Measurements from ENCODE around the gene AKAP10. TPM values are rescaled to one million over a fixed set of nuclear protein-coding genes. Genes with fewer than 3 reads are reported as not detected.

AKAP10 gene
- total and polyA plus RNA-seq, 10 of the 15 experiments (the other 5 are each of a cell fraction or from before 2014, with no cell fraction given) = 4.3 to 23.7 (median 14.7) TPM

- Histone ChIP-seq H3K4me2 (ENCODE audit: control insufficient read depth, insufficient read depth) (no peak overlapping the region), H3K4me3 (no peak overlapping the region), H3K27me3 (replicated peaks in 1 of 2; ENCODE audit: control insufficient read depth in 2 of 2, insufficient read depth in 2 of 2, low read length in 1 of 2) (no peaks in the 10 kb centered on the region), H2AFZ (ENCODE audit: control insufficient read depth, low read depth, low read length) (no peak overlapping the region), H3K79me2 (ENCODE audit: control insufficient read depth, insufficient read depth, low read length) (no peaks in the 10 kb centered on the region), H3K9ac (ENCODE audit: control insufficient read depth, insufficient read depth, low read length) (no peak overlapping the region), H3K36me3 (ENCODE audit: control insufficient read depth in 2 of 2, insufficient read depth in 2 of 2, low read length in 1 of 2) (no peaks in the 10 kb centered on the region), H4K20me1 (ENCODE audit: control insufficient read depth, insufficient read depth) (no peaks in the 10 kb centered on the region), H3K27ac (ENCODE audit: control insufficient read depth, insufficient read depth) (no peak overlapping the region), H3K9me3 (replicated peaks; ENCODE audit: control insufficient read depth, insufficient read depth, low read length) (no peaks in the 10 kb centered on the region), H3K4me1 (ENCODE audit: control insufficient read depth, insufficient read depth, low read length) (no peaks in the 10 kb centered on the region)
- no peak for FAIRE-seq
- 46% methylated on average over 4 of the region's 4 CpGs for WGBS (ENCODE audit: insufficient coverage, insufficient replicate concordance, low lambda C conversion rate, missing lambda C conversion rate)
- no peak for DNase-seq (ENCODE audit: low read depth, low spot score)
- ChIA-PET CTCF (no interaction called here), POLR2A (no interaction called here), RAD21 (ENCODE audit: unreplicated experiment) (no interaction called here), SMC1A (ENCODE audit: uncharacterized antibody, unreplicated experiment) (interaction anchor here (0.9 kb wide), 1 partner anchor 21 kb away, joined by 4 read pairs; no protein-coding TSS in a partner anchor)
- intact Hi-C loops (cut with micrococcal nuclease; ENCODE audit: unreplicated experiment) = no loop called here
- BruUV-seq (replicated peaks) = no TSS peak
- TF ChIP-seq NR2C1 (IDR thresholded peaks at IDR 0.05) = no peak
- TF ChIP-seq PML (IDR thresholded peaks at IDR 0.05; ENCODE audit: low read length) = no peak
- TF ChIP-seq MXI1 (IDR thresholded peaks at IDR 0.05; ENCODE audit: low read depth, low read length) = no peak
- no peak for TF ChIP-seq CHD2 (IDR thresholded peaks at IDR 0.05; ENCODE audit: borderline replicate concordance, low read depth, low read length)
- no peak for TF ChIP-seq IKZF2 (IDR thresholded peaks at IDR 0.05)
- no peak for TF ChIP-seq TBL1XR1 (IDR thresholded peaks at IDR 0.05; ENCODE audit: low read depth, low read length)
- no peak for TF ChIP-seq NRF1 (conservative IDR thresholded peaks at IDR 0.05; ENCODE audit: low read depth, low read length)
- no peak for TF ChIP-seq ZNF274 (IDR thresholded peaks at IDR 0.05; ENCODE audit: insufficient read depth, insufficient read length)
- TF ChIP-seq IRF5 (IDR thresholded peaks at IDR 0.05; ENCODE audit: borderline replicate concordance) = no peak
- TF ChIP-seq SREBF1 (IDR thresholded peaks at IDR 0.05; ENCODE audit: low read length) = no peak
- no peak for TF ChIP-seq CEBPZ (IDR thresholded peaks at IDR 0.05; ENCODE audit: low read depth, low read length)
- no peak for TF ChIP-seq ESRRA (IDR thresholded peaks at IDR 0.05; ENCODE audit: low read length)
- no peak for TF ChIP-seq CHD4 (IDR thresholded peaks at IDR 0.05)
- no peak for TF ChIP-seq MTA3 (IDR thresholded peaks at IDR 0.05; ENCODE audit: borderline replicate concordance, low read length)
- no peak for TF ChIP-seq SUPT20H (IDR thresholded peaks at IDR 0.05; ENCODE audit: borderline replicate concordance, control insufficient read depth, low read depth, low read length)
- no peak for TF ChIP-seq MAX (IDR thresholded peaks at IDR 0.05; ENCODE audit: low read depth, low read length)
- TF ChIP-seq KAT2A (conservative IDR thresholded peaks at IDR 0.05; ENCODE audit: control insufficient read depth, low read depth, low read length) = no peak
- TF ChIP-seq CREM (IDR thresholded peaks at IDR 0.05; ENCODE audit: low read depth) = no peak
- TF ChIP-seq TCF3 (IDR thresholded peaks at IDR 0.05; ENCODE audit: borderline replicate concordance, insufficient read depth, low read depth, low read length) = no peak
- in situ Hi-C loops (cut with MboI) = no loop called here
- ATAC-seq = no peak
Measured at GRCh38 chr17:20022701-20023100, 45.1 kb upstream of the AKAP10 start.
